Trophoblast cell (in vitro differentiated cells and primary cell): ENCODE results near the gene ECT2L.
A peak's percentile ranks its signal among the peaks of the same experiment; 100 is the strongest.

ENCODE experiments used
- DNase-seq, 2 donors: peaks; one replicate each; pipeline ENCODE4 v3.0.0-alpha.2; 2016
- H2AFZ ChIP-seq: 2 replicates; pipeline ENCODE4 v1.6.1; 2013; ENCODE audit warnings: low read length, moderate library complexity, mild to moderate bottlenecking; ENCODE audit not compliant: insufficient read depth, poor library complexity
- H2AK5ac ChIP-seq: 2 replicates; pipeline ENCODE4 v1.6.1; 2013; ENCODE audit warnings: mild to moderate bottlenecking, low read length
- H2BK120ac ChIP-seq: 2 replicates; pipeline ENCODE4 v1.6.1; 2013; ENCODE audit warnings: low read length, mild to moderate bottlenecking, moderate library complexity; ENCODE audit not compliant: insufficient read depth, poor library complexity
- H2BK12ac ChIP-seq: 2 replicates; pipeline ENCODE4 v1.6.1; 2013; ENCODE audit warnings: mild to moderate bottlenecking, low read length, moderate library complexity
- H2BK5ac ChIP-seq: 2 replicates; pipeline ENCODE4 v1.6.1; 2013; ENCODE audit warnings: low read length, low read depth, moderate library complexity, mild to moderate bottlenecking; ENCODE audit not compliant: poor library complexity
- H3K14ac ChIP-seq: 2 replicates; pipeline ENCODE4 v1.6.1; 2013; ENCODE audit warnings: mild to moderate bottlenecking, low read length
- H3K18ac ChIP-seq: 2 replicates; pipeline ENCODE4 v1.6.1; 2013; ENCODE audit warnings: mild to moderate bottlenecking, low read length
- H3K23ac ChIP-seq: 2 replicates; pipeline ENCODE4 v1.6.1; 2013; ENCODE audit warnings: low read length
- H3K27ac ChIP-seq: 2 replicates; pipeline ENCODE4 v1.5.1; 2013; ENCODE audit warnings: low read depth, mild to moderate bottlenecking, inconsistent platforms, low read length, moderate library complexity
- H3K27me3 ChIP-seq: 2 replicates; pipeline ENCODE4 v1.6.1; 2013; ENCODE audit warnings: inconsistent platforms, mild to moderate bottlenecking, low read length, moderate library complexity; ENCODE audit not compliant: insufficient read depth
- H3K36me3 ChIP-seq, 2 experiments: 1 replicate in 1 of 2; 2 replicates in 1 of 2; pipeline ENCODE4 v1.6.1; 2013; ENCODE audit warnings: low read length in 2 of 2, mild to moderate bottlenecking in 2 of 2, moderate library complexity in 1 of 2; ENCODE audit not compliant: insufficient read depth in 2 of 2, control insufficient read depth in 1 of 2
- H3K4ac ChIP-seq: 2 replicates; pipeline ENCODE4 v1.6.1; 2013; ENCODE audit warnings: low read depth, mild to moderate bottlenecking, low read length, moderate library complexity
- H3K4me1 ChIP-seq, 2 experiments: 1 replicate in 1 of 2; 2 replicates in 1 of 2; pipeline ENCODE4 v1.6.1; 2013; ENCODE audit warnings: low read length in 2 of 2, mild to moderate bottlenecking in 2 of 2, moderate library complexity in 1 of 2; ENCODE audit not compliant: insufficient read depth in 2 of 2, control insufficient read depth in 1 of 2
- H3K4me2 ChIP-seq: 2 replicates; pipeline ENCODE4 v1.6.1; 2013; ENCODE audit warnings: inconsistent platforms, mild to moderate bottlenecking, low read length, moderate library complexity
- H3K4me3 ChIP-seq: 2 replicates; pipeline ENCODE4 v1.5.1; 2013; ENCODE audit warnings: mild to moderate bottlenecking, low read depth, low read length, inconsistent platforms
- H3K79me1 ChIP-seq: one replicate; pipeline ENCODE4 v1.6.1; 2013; ENCODE audit warnings: low read length
- H3K79me2 ChIP-seq: 2 replicates; pipeline ENCODE4 v1.6.1; 2013; ENCODE audit warnings: low read length, mild to moderate bottlenecking; ENCODE audit not compliant: control insufficient read depth, insufficient read depth, poor library complexity
- H3K9ac ChIP-seq: 2 replicates; pipeline ENCODE4 v1.6.1; 2013; ENCODE audit warnings: mild to moderate bottlenecking, low read length
- H3K9me3 ChIP-seq: 2 replicates; pipeline ENCODE4 v1.6.1; 2013; ENCODE audit warnings: low read depth, mild to moderate bottlenecking, control low read depth, inconsistent platforms, low read length; ENCODE audit not compliant: insufficient read depth
- H4K12ac ChIP-seq: 2 replicates; pipeline ENCODE4 v1.6.1; 2013; ENCODE audit warnings: low read depth, mild to moderate bottlenecking, low read length, moderate library complexity
- H4K8ac ChIP-seq: 2 replicates; pipeline ENCODE4 v1.6.1; 2013; ENCODE audit warnings: low read depth, mild to moderate bottlenecking, low read length, moderate library complexity
- H4K91ac ChIP-seq: one replicate; pipeline ENCODE4 v1.6.1; 2013; ENCODE audit warnings: low read depth, mild to moderate bottlenecking, low read length, moderate library complexity
- WGBS: extraction: QIAGEN DNeasy Blood & Tissue Kit; methylation state at CpG from one replicate; pipeline ENCODE4 v1.1.7; 2013; ENCODE audit warnings: missing lambda C conversion rate; ENCODE audit not compliant: insufficient read length, insufficient coverage; ENCODE audit errors: extremely low coverage; 5-methylcytosine and 5-hydroxymethylcytosine counted together

The ECT2L gene

GRCh38 chr6:138848461-138848860 lies 52.6 kb downstream of the ECT2L start:
- H3K36me3 ChIP-seq, result no peaks in the 10 kb centered on the region
- no peak overlapping the region for H2AK5ac ChIP-seq
- H3K79me1 ChIP-seq, result no peaks in the 10 kb centered on the region
- no peaks in the 10 kb centered on the region for H3K27me3 ChIP-seq
- DNase-seq, result peak; percentile 84 to 92
- H4K8ac ChIP-seq, result no peak overlapping the region
- no peak overlapping the region for H2BK12ac ChIP-seq
- H3K4ac ChIP-seq, result no peak overlapping the region
- no peak overlapping the region for H3K4me3 ChIP-seq
- no peak overlapping the region for H4K91ac ChIP-seq
- no peak overlapping the region for H4K12ac ChIP-seq
- no peaks in the 10 kb centered on the region for H3K9me3 ChIP-seq
- H3K9ac ChIP-seq, result no peak overlapping the region
- no peak overlapping the region for H3K27ac ChIP-seq
- WGBS, result no CpG with 5 or more reads among the region's 4 CpGs
- H2AFZ ChIP-seq, result no peak overlapping the region
- no peak overlapping the region for H3K23ac ChIP-seq
- no peaks in the 10 kb centered on the region for H3K4me1 ChIP-seq
- no peak overlapping the region for H2BK5ac ChIP-seq
- H3K14ac ChIP-seq, result no peak overlapping the region
- H3K79me2 ChIP-seq, result no peaks in the 10 kb centered on the region
- H3K18ac ChIP-seq, result no peak overlapping the region
- no peak overlapping the region for H2BK120ac ChIP-seq
- H3K4me2 ChIP-seq, result no peak overlapping the region

- no peak for DNase-seq
- Histone ChIP-seq H3K27me3 (no peaks in the 10 kb centered on the region), H3K27ac (no peak overlapping the region), H3K36me3 (no peaks in the 10 kb centered on the region), H3K9me3 (no peaks in the 10 kb centered on the region), H4K12ac (no peak overlapping the region), H3K9ac (no peak overlapping the region), H3K79me1 (no peaks in the 10 kb centered on the region), H2BK120ac (no peak overlapping the region), H3K4me3 (no peak overlapping the region), H3K4ac (no peak overlapping the region), H3K4me1 (no peaks in the 10 kb centered on the region), H4K91ac (no peak overlapping the region), H3K23ac (no peak overlapping the region), H2BK12ac (no peak overlapping the region), H3K14ac (no peak overlapping the region), H3K4me2 (no peak overlapping the region), H2AK5ac (no peak overlapping the region), H3K79me2 (no peaks in the 10 kb centered on the region), H3K18ac (no peak overlapping the region), H2AFZ (no peak overlapping the region), H2BK5ac (no peak overlapping the region), H4K8ac (no peak overlapping the region)
- WGBS, result no CpG with 5 or more reads among the region's 6 CpGs
These were observed 53.9 kb downstream of the ECT2L start for GRCh38 chr6:138849791-138850190.

GRCh38 chr6:138856654-138857053 lies 60.8 kb downstream of the ECT2L start:
- Histone ChIP-seq H2BK5ac (no peak overlapping the region), H3K79me1 (no peaks in the 10 kb centered on the region), H4K91ac (no peak overlapping the region), H3K4me3 (no peak overlapping the region), H3K18ac (no peak overlapping the region), H2BK120ac (no peak overlapping the region), H2AFZ (no peak overlapping the region), H3K14ac (no peak overlapping the region), H3K4ac (no peak overlapping the region), H3K27ac (no peak overlapping the region), H3K27me3 (no peaks in the 10 kb centered on the region), H3K36me3 (no peaks in the 10 kb centered on the region), H2BK12ac (no peak overlapping the region), H2AK5ac (no peak overlapping the region), H4K12ac (no peak overlapping the region), H4K8ac (no peak overlapping the region), H3K4me2 (no peak overlapping the region), H3K4me1 (no peaks in the 10 kb centered on the region), H3K9me3 (no peaks in the 10 kb centered on the region), H3K79me2 (no peaks in the 10 kb centered on the region), H3K23ac (no peak overlapping the region), H3K9ac (no peak overlapping the region)
- no CpG with 5 or more reads among the region's 6 CpGs for WGBS
- no peak for DNase-seq

GRCh38 chr6:138857775-138858174 lies 61.9 kb downstream of the ECT2L start:
- Histone ChIP-seq H3K27me3 (no peaks in the 10 kb centered on the region), H3K18ac (no peak overlapping the region), H2BK120ac (no peak overlapping the region), H3K27ac (no peak overlapping the region), H2BK5ac (no peak overlapping the region), H2BK12ac (no peak overlapping the region), H3K36me3 (no peaks in the 10 kb centered on the region), H3K4me2 (no peak overlapping the region), H3K4ac (no peak overlapping the region), H2AK5ac (no peak overlapping the region), H3K79me1 (no peaks in the 10 kb centered on the region), H4K91ac (no peak overlapping the region), H3K23ac (no peak overlapping the region), H2AFZ (no peak overlapping the region), H3K4me1 (no peaks in the 10 kb centered on the region), H3K14ac (no peak overlapping the region), H3K9me3 (no peaks in the 10 kb centered on the region), H3K79me2 (no peaks in the 10 kb centered on the region), H3K4me3 (no peak overlapping the region), H3K9ac (no peak overlapping the region), H4K12ac (no peak overlapping the region), H4K8ac (no peak overlapping the region)
- no CpG with 5 or more reads among the region's 10 CpGs for WGBS
- DNase-seq, result no peak
